Measurements from ENCODE around the gene CIDEA.

GRCh38 chr18:12242658-12243260 lies 11.4 kb upstream of the CIDEA start:
- TF ChIP-seq, protein P1, sequence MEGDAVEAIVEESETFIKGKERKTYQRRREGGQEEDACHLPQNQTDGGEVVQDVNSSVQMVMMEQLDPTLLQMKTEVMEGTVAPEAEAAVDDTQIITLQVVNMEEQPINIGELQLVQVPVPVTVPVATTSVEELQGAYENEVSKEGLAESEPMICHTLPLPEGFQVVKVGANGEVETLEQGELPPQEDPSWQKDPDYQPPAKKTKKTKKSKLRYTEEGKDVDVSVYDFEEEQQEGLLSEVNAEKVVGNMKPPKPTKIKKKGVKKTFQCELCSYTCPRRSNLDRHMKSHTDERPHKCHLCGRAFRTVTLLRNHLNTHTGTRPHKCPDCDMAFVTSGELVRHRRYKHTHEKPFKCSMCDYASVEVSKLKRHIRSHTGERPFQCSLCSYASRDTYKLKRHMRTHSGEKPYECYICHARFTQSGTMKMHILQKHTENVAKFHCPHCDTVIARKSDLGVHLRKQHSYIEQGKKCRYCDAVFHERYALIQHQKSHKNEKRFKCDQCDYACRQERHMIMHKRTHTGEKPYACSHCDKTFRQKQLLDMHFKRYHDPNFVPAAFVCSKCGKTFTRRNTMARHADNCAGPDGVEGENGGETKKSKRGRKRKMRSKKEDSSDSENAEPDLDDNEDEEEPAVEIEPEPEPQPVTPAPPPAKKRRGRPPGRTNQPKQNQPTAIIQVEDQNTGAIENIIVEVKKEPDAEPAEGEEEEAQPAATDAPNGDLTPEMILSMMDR (IDR thresholded peaks at IDR 0.05): no peak
- no peak for TF ChIP-seq POLR2A (IDR thresholded peaks at IDR 0.05)

Data from heart left ventricle (tissue), 13 donors.